ENCODE data around the gene HAPLN3. TPM values are rescaled to one million over a fixed set of nuclear protein-coding genes. Genes with fewer than 3 reads are reported as not detected.

HAPLN3 gene
- total and polyA plus RNA-seq, 4 donors = 0.21 to 0.51 (median 0.34) TPM

DNA sequence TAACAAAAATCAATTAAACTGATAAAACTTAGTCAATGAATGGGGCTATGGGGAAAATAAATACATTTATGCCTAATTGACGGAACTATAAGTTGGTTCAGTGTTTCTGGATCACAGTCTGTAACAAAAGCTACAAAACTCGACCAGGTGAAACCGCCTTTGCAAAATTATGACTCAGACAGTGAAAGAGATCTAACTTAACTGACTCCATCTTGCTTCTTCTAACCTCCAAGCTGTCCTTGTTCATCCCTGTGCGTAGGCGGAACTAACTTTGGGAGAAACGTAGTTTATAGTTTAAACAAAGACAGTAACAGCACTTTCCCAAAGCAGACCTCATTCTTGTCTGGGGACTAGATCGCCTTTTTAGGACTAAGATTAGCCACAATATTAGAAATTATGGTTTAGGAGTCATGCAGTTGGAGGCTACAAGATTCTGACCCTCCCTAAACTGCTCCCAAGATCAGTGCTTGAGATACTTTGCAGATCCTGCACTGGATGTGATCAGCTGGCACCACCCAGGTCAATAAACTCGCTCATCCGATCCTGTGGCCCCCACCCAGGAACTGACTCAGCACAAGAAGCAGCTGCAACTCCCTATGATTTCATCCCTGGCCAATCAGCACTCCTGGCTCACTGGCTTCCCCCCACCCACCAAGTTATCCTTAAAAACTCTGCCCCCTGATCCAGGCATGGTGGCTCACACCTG is 25.0 kb upstream of the HAPLN3 start:
- Histone ChIP-seq H3K4me1 (ENCODE audit: control insufficient read depth in 4 of 4, insufficient read depth in 4 of 4, low read length in 3 of 4) (no peaks in the 10 kb centered on the region), H3K36me3 (ENCODE audit: control insufficient read depth in 4 of 4, insufficient read depth in 3 of 4, low read depth in 1 of 4, low read length in 3 of 4) (no peaks in the 10 kb centered on the region), H3K9me3 (ENCODE audit: control insufficient read depth in 4 of 4, low read length in 3 of 4) (no peaks in the 10 kb centered on the region), H3K27me3 (ENCODE audit: control insufficient read depth in 4 of 4, insufficient read depth in 4 of 4, low read length in 3 of 4) (no peaks in the 10 kb centered on the region), H3K9ac (ENCODE audit: low read depth in 1 of 2, low read length in 2 of 2) (no peak overlapping the region), H3K27ac (ENCODE audit: low read depth in 1 of 2, low read length in 2 of 2) (no peak overlapping the region), H3K4me3 (ENCODE audit: low read depth in 1 of 3, low read length in 3 of 3) (no peak overlapping the region)
- 69% methylated on average over 9 of the region's 9 CpGs for WGBS
- DNase-seq (ENCODE audit: low spot score) = no peak
- TF ChIP-seq YY1 (IDR thresholded peaks at IDR 0.05) (no peak), NR2F2 (IDR thresholded peaks at IDR 0.05) (no peak), GABPA (IDR thresholded peaks at IDR 0.05 in 1 of 2, conservative IDR thresholded peaks at IDR 0.05 in 1 of 2) (no peak), RAD21 (IDR thresholded peaks at IDR 0.05) (no peak), SP1 (IDR thresholded peaks at IDR 0.05) (no peak), FOXA1 (IDR thresholded peaks at IDR 0.05) (no peak), EGR1 (IDR thresholded peaks at IDR 0.05; ENCODE audit: low read depth in 2 of 2) (no peak), FOXA2 (IDR thresholded peaks at IDR 0.05) (no peak), TAF1 (conservative IDR thresholded peaks at IDR 0.05) (no peak), RXRA (IDR thresholded peaks at IDR 0.05) (no peak), JUND (IDR thresholded peaks at IDR 0.05) (no peak), HNF4G (IDR thresholded peaks at IDR 0.05) (no peak), HNF4A (conservative IDR thresholded peaks at IDR 0.05) (no peak)
- TF ChIP-seq, protein P1, sequence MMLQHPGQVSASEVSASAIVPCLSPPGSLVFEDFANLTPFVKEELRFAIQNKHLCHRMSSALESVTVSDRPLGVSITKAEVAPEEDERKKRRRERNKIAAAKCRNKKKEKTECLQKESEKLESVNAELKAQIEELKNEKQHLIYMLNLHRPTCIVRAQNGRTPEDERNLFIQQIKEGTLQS (IDR thresholded peaks at IDR 0.05) = no peak
- TF ChIP-seq, protein P2, sequence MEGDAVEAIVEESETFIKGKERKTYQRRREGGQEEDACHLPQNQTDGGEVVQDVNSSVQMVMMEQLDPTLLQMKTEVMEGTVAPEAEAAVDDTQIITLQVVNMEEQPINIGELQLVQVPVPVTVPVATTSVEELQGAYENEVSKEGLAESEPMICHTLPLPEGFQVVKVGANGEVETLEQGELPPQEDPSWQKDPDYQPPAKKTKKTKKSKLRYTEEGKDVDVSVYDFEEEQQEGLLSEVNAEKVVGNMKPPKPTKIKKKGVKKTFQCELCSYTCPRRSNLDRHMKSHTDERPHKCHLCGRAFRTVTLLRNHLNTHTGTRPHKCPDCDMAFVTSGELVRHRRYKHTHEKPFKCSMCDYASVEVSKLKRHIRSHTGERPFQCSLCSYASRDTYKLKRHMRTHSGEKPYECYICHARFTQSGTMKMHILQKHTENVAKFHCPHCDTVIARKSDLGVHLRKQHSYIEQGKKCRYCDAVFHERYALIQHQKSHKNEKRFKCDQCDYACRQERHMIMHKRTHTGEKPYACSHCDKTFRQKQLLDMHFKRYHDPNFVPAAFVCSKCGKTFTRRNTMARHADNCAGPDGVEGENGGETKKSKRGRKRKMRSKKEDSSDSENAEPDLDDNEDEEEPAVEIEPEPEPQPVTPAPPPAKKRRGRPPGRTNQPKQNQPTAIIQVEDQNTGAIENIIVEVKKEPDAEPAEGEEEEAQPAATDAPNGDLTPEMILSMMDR (IDR thresholded peaks at IDR 0.05; ENCODE audit: low read depth, low read length, missing input control) = no peak
- TF ChIP-seq, protein P3, sequence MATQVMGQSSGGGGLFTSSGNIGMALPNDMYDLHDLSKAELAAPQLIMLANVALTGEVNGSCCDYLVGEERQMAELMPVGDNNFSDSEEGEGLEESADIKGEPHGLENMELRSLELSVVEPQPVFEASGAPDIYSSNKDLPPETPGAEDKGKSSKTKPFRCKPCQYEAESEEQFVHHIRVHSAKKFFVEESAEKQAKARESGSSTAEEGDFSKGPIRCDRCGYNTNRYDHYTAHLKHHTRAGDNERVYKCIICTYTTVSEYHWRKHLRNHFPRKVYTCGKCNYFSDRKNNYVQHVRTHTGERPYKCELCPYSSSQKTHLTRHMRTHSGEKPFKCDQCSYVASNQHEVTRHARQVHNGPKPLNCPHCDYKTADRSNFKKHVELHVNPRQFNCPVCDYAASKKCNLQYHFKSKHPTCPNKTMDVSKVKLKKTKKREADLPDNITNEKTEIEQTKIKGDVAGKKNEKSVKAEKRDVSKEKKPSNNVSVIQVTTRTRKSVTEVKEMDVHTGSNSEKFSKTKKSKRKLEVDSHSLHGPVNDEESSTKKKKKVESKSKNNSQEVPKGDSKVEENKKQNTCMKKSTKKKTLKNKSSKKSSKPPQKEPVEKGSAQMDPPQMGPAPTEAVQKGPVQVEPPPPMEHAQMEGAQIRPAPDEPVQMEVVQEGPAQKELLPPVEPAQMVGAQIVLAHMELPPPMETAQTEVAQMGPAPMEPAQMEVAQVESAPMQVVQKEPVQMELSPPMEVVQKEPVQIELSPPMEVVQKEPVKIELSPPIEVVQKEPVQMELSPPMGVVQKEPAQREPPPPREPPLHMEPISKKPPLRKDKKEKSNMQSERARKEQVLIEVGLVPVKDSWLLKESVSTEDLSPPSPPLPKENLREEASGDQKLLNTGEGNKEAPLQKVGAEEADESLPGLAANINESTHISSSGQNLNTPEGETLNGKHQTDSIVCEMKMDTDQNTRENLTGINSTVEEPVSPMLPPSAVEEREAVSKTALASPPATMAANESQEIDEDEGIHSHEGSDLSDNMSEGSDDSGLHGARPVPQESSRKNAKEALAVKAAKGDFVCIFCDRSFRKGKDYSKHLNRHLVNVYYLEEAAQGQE (IDR thresholded peaks at IDR 0.05) = no peak
- TF ChIP-seq, protein P4, sequence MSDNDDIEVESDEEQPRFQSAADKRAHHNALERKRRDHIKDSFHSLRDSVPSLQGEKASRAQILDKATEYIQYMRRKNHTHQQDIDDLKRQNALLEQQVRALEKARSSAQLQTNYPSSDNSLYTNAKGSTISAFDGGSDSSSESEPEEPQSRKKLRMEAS (IDR thresholded peaks at IDR 0.05) = no peak
- TF ChIP-seq, protein P5, sequence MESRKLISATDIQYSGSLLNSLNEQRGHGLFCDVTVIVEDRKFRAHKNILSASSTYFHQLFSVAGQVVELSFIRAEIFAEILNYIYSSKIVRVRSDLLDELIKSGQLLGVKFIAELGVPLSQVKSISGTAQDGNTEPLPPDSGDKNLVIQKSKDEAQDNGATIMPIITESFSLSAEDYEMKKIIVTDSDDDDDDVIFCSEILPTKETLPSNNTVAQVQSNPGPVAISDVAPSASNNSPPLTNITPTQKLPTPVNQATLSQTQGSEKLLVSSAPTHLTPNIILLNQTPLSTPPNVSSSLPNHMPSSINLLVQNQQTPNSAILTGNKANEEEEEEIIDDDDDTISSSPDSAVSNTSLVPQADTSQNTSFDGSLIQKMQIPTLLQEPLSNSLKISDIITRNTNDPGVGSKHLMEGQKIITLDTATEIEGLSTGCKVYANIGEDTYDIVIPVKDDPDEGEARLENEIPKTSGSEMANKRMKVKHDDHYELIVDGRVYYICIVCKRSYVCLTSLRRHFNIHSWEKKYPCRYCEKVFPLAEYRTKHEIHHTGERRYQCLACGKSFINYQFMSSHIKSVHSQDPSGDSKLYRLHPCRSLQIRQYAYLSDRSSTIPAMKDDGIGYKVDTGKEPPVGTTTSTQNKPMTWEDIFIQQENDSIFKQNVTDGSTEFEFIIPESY (IDR thresholded peaks at IDR 0.05) = no peak

All from liver (tissue), 9 donors.